Left ventricle myocardium inferior (tissue), 1 donor: ENCODE data around the gene TMEM121B. TPM values are rescaled to one million over a fixed set of nuclear protein-coding genes. Genes with fewer than 3 reads are reported as not detected.

Experiments
- DNase-seq: peaks from one replicate; pipeline ENCODE4 v3.0.0-alpha.2; 2020
- H3K27ac ChIP-seq: fragments of 200-600 bp; replicated peaks from 2 replicates; pipeline ENCODE4 v1.8.0; 2021
- H3K27me3 ChIP-seq: fragments of 200-600 bp; 2 replicates; pipeline ENCODE4 v1.8.0; 2021; ENCODE audit warnings: low read depth
- H3K36me3 ChIP-seq: fragments of 200-600 bp; 2 replicates; pipeline ENCODE4 v1.8.0; 2021
- H3K4me1 ChIP-seq: fragments of 200-600 bp; 2 replicates; pipeline ENCODE4 v1.8.0; 2021
- H3K4me3 ChIP-seq: fragments of 200-600 bp; 2 replicates; pipeline ENCODE4 v1.8.0; 2021; ENCODE audit warnings: mild to moderate bottlenecking, moderate library complexity
- H3K9me3 ChIP-seq: fragments of 200-600 bp; replicated peaks from 2 replicates; pipeline ENCODE4 v1.8.0; 2021
- CTCF ChIP-seq: fragments of 200-600 bp; IDR thresholded peaks from 2 replicates; pipeline ENCODE4 v1.8.0; 2021; ENCODE audit warnings: antibody characterized with exemption, mild to moderate bottlenecking, borderline replicate concordance
- intact Hi-C: fragments of 100-400 bp; cut with micrococcal nuclease; formaldehyde crosslinking; loops from one replicate; pipeline ENCODE4 v1.11.0; 2022
- total RNA-seq: library from RNA; stranded (reverse); fragmentation: NEBNext Ultra II Directional; extraction: Animal tissue kit (Norgen Biotek cat#: 25700); gene quantifications from one replicate; pipeline ENCODE4 v1.2.1, GENCODE V29; 2021
- donor health status: DM: no; HTN: yes; CAD: no; lungs with severe emphysema.

Gene TMEM121B
- total RNA-seq, 1 donor from 2014 or later: 1.5 TPM

- no peak for TF ChIP-seq CTCF
- DNase-seq: no peak
- H3K4me3 ChIP-seq: peak overlapping the region; percentile 86
- H3K27me3 ChIP-seq: no peaks in the 10 kb centered on the region
- H3K4me1 ChIP-seq: peaks cover 35% of the 10 kb centered on the region
- H3K9me3 ChIP-seq: no peaks in the 10 kb centered on the region
- H3K27ac ChIP-seq: peak overlapping the region; percentile 14
- no peaks in the 10 kb centered on the region for H3K36me3 ChIP-seq
- intact Hi-C loops: loop anchor here (10.0 kb wide), 1 partner anchor 78 kb away; no protein-coding TSS in a partner anchor
Measured at GRCh38 chr22:17086788-17087497, 34.2 kb downstream of the TMEM121B start.

GRCh38 chr22:17086296-17086695 is 34.9 kb downstream of the TMEM121B start:
- H3K9me3 ChIP-seq: no peaks in the 10 kb centered on the region
- DNase-seq: no peak
- H3K27ac ChIP-seq: peak overlapping the region; percentile 87
- H3K4me3 ChIP-seq: peak overlapping the region; percentile 86
- no peak for TF ChIP-seq CTCF
- peaks cover 35% of the 10 kb centered on the region for H3K4me1 ChIP-seq
- H3K27me3 ChIP-seq: no peaks in the 10 kb centered on the region
- H3K36me3 ChIP-seq: no peaks in the 10 kb centered on the region
- intact Hi-C loops: loop anchor here (10.0 kb wide), 1 partner anchor 79 kb away; no protein-coding TSS in a partner anchor

- intact Hi-C loops: loop anchor here (10.0 kb wide), 1 partner anchor 79 kb away; no protein-coding TSS in a partner anchor
- peak overlapping the region; percentile 86 for H3K4me3 ChIP-seq
- H3K27ac ChIP-seq: peak overlapping the region; percentile 87
- no peak for TF ChIP-seq CTCF
- H3K4me1 ChIP-seq: peaks cover 35% of the 10 kb centered on the region
- H3K9me3 ChIP-seq: no peaks in the 10 kb centered on the region
- H3K36me3 ChIP-seq: no peaks in the 10 kb centered on the region
- H3K27me3 ChIP-seq: no peaks in the 10 kb centered on the region
- peak; percentile 48 for DNase-seq
Measured at GRCh38 chr22:17085277-17086181, 35.6 kb downstream of the TMEM121B start.

- H3K9me3 ChIP-seq: no peaks in the 10 kb centered on the region
- no peaks in the 10 kb centered on the region for H3K27me3 ChIP-seq
- H3K36me3 ChIP-seq: no peaks in the 10 kb centered on the region
- H3K4me3 ChIP-seq: peak within 1 kb of the TSS; percentile 86
- peak within 1 kb of the TSS; percentile 87 for H3K27ac ChIP-seq
- DNase-seq: peak; percentile 90
- peak; percentile 6 for TF ChIP-seq CTCF
- intact Hi-C loops: loop anchor here (10.0 kb wide), 1 partner anchor 80 kb away; no protein-coding TSS in a partner anchor
- peaks cover 35% of the 10 kb centered on the region for H3K4me1 ChIP-seq
Measured at GRCh38 chr22:17084554-17085276, 36.4 kb downstream of the TMEM121B start, which contains the start of gene IL17RA. Gene IL17RA (plus strand): TSS chr22:17085000. CDS start chr22:17085092, 92 bp downstream.
